HG03442 (cell line): Measurements from ENCODE around the gene GRIK5.
"Not testable (repeated sequence)": the region's sequence is repeated elsewhere in the genome, so short reads cannot be mapped to it uniquely, and the experiment has no call there.

Experiments
- ATAC-seq: cut with Tn5 transposase; IDR thresholded peaks from one replicate; pipeline ENCODE4 v1.9.1; 2021; ENCODE audit warnings: mild to moderate bottlenecking, moderate library complexity; ENCODE audit not compliant: unreplicated experiment

The GRIK5 gene

GRCh38 chr19:41991925-41992569 lies 78.0 kb downstream of the GRIK5 start:
- not testable (repeated sequence) for ATAC-seq

- no peak for ATAC-seq
These were observed 79.0 kb downstream of the GRIK5 start for GRCh38 chr19:41991025-41991424.

GRCh38 chr19:41990615-41991014 lies 79.4 kb downstream of the GRIK5 start:
- ATAC-seq = no peak

- no peak for ATAC-seq
These were observed 80.0 kb downstream of the GRIK5 start for GRCh38 chr19:41990028-41990427.

- ATAC-seq = no peak
These were observed 81.1 kb downstream of the GRIK5 start for GRCh38 chr19:41988947-41989346.

- no peak for ATAC-seq
These were observed 82.7 kb downstream of the GRIK5 start for GRCh38 chr19:41987141-41987860.

- ATAC-seq = no peak
These were observed 85.0 kb downstream of the GRIK5 start for GRCh38 chr19:41984961-41985360.

- ATAC-seq = no peak
These were observed 88.3 kb downstream of the GRIK5 start for GRCh38 chr19:41981724-41982123.

GRCh38 chr19:41978470-41978869 lies 91.5 kb downstream of the GRIK5 start:
- ATAC-seq = no peak

GRCh38 chr19:41977916-41978315 lies 92.1 kb downstream of the GRIK5 start:
- ATAC-seq = no peak

- ATAC-seq = no peak
These were observed 95.4 kb downstream of the GRIK5 start for GRCh38 chr19:41974652-41975051.

GRCh38 chr19:41971363-41971762 lies 98.6 kb downstream of the GRIK5 start:
- ATAC-seq = no peak

- no peak for ATAC-seq
These were observed 100.1 kb downstream of the GRIK5 start for GRCh38 chr19:41969772-41970458.

GRCh38 chr19:41968751-41969595 lies 101.0 kb downstream of the GRIK5 start:
- ATAC-seq = no peak

GRCh38 chr19:41967054-41967783 lies 102.8 kb downstream of the GRIK5 start:
- ATAC-seq = no peak

GRCh38 chr19:41965106-41965505 lies 104.9 kb downstream of the GRIK5 start:
- ATAC-seq = no peak

GRCh38 chr19:41960973-41961372 lies 109.0 kb downstream of the GRIK5 start:
- no peak for ATAC-seq

GRCh38 chr19:41959056-41960053 lies 110.7 kb downstream of the GRIK5 start, which contains the start of gene RABAC1:
Gene RABAC1 (minus strand): TSS chr19:41959321. CDS start chr19:41959292, 29 bp downstream.
- peak; percentile 78 for ATAC-seq
